Measurements from ENCODE around the gene KHDC1.
"Not testable (repeated sequence)": the region's sequence is repeated elsewhere in the genome, so short reads cannot be mapped to it uniquely, and the experiment has no call there.

KHDC1 gene

GRCh38 chr6:73262671-73263569, at the start of gene KHDC1:
TSS of gene KHDC1 (minus strand) at chr6:73263196. CDS start at chr6:73242517, 20,679 bp downstream.
- DNase-seq (ENCODE audit: low read depth in 2 of 2), result peak; percentile 8 to 55

DNA sequence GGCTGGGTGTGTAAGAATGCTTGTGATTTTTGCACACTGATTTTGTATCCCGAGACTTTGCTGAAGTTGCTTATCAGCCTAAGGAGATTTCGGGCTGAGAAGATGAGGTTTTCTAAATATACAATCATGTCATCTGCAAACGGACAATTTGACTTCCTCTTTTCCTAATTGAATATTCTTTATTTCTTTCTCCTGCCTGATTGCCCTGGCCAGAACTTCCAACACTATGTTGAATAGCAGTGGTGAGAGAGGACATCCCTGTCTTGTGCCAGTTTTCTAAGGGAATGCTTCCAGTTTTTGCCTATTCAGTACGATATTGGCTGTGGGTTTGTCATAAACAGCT, 47.5 kb upstream of the KHDC1 start:
- DNase-seq (ENCODE audit: low read depth in 2 of 2), result not testable (repeated sequence)

- peak; percentile 9 to 50 for DNase-seq (ENCODE audit: low read depth in 2 of 2)
Measured at GRCh38 chr6:73309785-73310502, 46.9 kb upstream of the KHDC1 start.

DNA sequence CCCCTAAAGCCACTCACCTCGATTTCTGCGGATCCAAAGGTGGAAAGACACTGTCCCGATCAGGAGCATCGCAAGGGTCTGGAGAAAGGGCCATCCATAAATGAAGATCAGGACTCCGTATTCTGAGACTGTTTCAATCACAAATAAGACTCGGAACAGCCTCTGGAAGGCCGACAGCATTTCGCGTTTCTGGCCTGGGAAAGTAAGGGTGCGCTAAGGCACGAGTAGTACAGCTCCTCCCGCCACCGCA, 46.5 kb upstream of the KHDC1 start:
- DNase-seq (ENCODE audit: low read depth in 2 of 2), result no peak

- no peak for DNase-seq (ENCODE audit: low read depth in 2 of 2)
Measured at GRCh38 chr6:73308712-73309534, 45.9 kb upstream of the KHDC1 start.

- not testable (repeated sequence) for DNase-seq (ENCODE audit: low read depth in 2 of 2)
Measured at GRCh38 chr6:73303773-73304172, 40.8 kb upstream of the KHDC1 start.

DNA sequence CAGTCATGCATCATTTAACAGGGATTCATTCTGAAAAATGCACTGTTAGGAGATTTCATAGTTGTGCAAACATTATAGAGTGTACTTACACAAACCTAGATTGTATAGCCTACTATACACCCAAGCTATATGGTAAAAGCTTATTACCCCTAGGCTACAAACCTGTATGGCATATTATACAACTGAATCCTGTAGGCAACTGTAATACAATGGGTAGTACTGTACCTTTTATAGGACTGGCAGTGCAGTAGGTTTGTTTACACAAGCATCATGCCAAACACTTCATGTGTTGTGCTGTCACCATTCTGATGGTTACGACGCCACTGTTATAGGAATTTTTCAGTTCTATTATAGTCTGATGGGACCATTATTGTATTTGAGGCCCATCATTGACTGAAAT, 39.3 kb upstream of the KHDC1 start:
- DNase-seq (ENCODE audit: low read depth in 2 of 2), result no peak

- no peak for DNase-seq (ENCODE audit: low read depth in 2 of 2)
Measured at GRCh38 chr6:73299151-73299971, 36.4 kb upstream of the KHDC1 start.

DNA sequence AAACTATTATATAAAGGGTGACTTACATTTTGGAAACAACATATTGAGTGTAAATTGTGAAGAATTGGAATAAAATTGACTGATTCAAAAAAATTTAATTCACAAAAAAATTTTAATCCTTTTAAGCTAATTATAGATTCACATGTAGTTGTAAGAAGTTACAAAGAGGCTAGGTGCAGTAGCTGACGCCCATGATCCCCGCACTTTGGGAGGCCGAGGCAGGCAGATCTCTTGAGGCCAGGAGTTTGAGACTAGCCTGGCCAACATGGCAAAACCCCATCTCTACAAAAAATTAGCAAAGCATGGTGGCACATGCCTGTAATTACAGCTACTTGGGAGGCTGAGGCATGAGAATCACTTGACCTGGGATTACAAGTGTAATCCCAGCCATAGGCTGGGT, 30.3 kb upstream of the KHDC1 start:
- no peak for DNase-seq (ENCODE audit: low read depth in 2 of 2)

DNA sequence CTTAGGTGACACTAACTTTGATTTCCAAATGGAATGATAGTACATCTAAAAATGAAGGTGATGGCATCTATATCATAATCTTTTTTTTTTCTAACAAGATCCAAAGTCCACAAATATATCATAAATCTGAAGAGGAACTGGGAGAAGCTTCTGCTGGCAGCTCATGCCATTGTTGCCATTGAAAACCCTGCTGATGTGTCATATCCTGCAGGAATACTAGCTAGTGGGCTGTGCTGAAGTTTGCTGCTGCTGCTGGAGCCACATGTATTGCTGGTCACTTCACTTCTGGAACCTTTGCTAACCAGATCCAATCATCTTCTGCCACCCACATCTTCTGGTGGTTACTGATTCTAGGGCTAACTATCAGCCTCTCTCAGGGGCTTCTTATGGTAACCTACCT, 27.4 kb upstream of the KHDC1 start:
- no peak for DNase-seq (ENCODE audit: low read depth in 2 of 2)

DNA sequence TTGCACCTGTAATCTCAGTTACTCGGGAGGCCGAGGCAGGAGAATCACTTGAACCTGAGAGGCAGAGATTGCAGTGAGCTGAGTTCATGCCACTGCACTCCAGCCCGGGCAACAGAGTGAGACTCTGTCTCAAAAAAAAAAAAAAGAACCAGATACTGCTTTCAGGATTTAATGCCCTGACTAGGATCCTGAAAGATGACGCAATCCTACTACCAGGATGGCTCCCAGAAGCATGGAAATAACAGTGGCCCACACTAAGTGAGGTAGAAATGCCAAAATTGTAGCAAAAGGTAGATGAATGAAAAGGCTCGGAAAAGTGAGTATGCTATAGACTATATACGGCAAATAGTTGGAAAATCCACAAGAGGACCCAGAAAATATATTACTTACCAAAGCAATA, 23.8 kb upstream of the KHDC1 start:
- no peak for DNase-seq (ENCODE audit: low read depth in 2 of 2)

DNA sequence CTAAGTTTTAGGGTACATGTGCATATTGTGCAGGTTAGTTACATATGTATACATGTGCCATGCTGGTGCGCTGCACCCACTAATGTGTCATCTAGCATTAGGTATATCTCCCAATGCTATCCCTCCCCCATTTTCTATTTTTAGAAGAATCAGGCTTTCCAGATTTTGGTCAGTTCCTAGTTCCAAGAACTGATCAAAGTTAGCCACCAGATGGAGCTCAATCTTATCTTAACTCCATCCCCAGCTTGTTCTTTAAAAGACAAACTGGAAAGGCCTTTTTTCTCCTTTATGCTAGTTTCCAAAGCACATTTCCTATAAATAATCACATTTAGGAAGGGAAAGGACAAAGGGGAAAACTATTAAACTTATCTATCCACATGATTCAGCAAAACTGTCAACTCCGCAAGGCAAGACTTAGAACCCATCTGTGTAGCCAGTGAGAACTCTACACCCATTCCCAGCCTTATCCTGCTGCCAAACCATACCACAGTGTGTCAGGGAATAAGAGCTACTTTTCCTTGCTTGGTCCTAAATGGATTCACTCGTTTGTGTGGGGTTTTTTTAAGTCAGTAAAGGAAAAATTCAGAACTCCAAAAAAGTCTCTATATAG, 22.8 kb upstream of the KHDC1 start:
- DNase-seq (ENCODE audit: low read depth in 2 of 2), result no peak

GRCh38 chr6:73282871-73283270, 19.9 kb upstream of the KHDC1 start:
- no peak for DNase-seq (ENCODE audit: low read depth in 2 of 2)

GRCh38 chr6:73281684-73282083, 18.7 kb upstream of the KHDC1 start:
- not testable (repeated sequence) for DNase-seq (ENCODE audit: low read depth in 2 of 2)

DNA sequence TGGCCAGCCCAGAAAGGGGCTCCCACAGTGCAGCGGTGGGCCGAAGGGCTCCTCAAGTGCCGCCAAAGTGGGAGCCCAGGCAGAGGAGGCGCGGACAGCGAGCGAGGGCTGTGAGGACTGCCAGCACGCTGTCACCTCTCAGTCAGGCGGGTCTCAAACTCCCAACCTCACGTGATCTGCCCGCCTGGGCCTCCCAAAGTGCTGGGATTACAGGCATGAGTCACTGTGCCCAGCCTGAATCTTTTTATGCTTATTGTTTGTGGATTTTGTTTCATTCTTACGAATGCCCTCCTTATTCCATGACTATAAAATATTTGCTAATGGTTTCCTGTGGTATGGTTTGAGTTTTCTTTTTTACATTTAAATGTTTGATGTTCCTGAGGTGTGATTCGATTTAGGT, 6.3 kb upstream of the KHDC1 start:
- not testable (repeated sequence) for DNase-seq (ENCODE audit: low read depth in 2 of 2)

DNA sequence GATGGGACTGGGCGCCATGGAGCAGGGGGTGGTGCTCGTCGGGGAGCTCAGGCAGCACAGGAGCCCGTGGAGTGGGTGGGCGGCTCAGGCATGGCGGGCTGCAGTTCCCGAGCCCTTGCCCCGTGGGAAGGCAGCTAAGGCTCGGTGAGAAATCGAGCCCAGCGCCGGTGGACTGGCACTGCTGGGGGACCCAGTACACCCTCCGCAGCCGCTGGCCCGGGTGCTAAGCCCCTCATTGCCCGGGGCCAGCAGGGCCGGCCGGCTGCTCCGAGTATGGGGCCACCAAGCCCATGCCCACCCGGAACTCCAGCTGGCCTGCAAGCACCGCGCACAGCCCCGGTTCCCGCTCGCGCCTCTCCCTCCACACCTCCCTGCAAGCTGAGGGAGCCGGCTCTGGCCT, 5.9 kb upstream of the KHDC1 start:
- not testable (repeated sequence) for DNase-seq (ENCODE audit: low read depth in 2 of 2)

DNA sequence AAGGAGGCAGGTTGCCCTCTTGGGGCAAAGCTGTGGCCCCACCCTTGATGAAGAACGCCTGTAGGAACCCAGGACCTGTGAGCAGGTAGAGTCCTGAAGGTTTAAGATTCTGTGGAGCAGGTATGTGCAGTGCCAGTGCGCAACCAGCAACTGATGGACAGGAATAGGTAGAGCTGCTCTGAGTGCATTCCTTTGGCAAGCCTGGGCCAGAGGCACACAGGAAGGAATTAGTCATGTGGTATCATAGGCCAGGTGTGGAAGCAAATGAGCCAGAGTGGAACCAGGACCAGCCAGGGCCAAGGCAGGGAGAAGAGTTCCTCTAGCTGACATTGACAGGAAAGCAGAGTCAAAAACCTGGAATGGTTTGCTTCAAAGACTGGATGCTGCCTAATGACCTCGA, 1.4 kb upstream of the KHDC1 start:
- no peak for DNase-seq (ENCODE audit: low read depth in 2 of 2)

GRCh38 chr6:73263570-73263909, 544 bp upstream of the KHDC1 start:
- DNase-seq (ENCODE audit: low read depth in 2 of 2), result no peak

GRCh38 chr6:73258721-73259120, 4.3 kb downstream of the KHDC1 start:
- DNase-seq (ENCODE audit: low read depth in 2 of 2), result no peak

GRCh38 chr6:73254323-73254722, 8.7 kb downstream of the KHDC1 start:
- not testable (repeated sequence) for DNase-seq (ENCODE audit: low read depth in 2 of 2)

DNA sequence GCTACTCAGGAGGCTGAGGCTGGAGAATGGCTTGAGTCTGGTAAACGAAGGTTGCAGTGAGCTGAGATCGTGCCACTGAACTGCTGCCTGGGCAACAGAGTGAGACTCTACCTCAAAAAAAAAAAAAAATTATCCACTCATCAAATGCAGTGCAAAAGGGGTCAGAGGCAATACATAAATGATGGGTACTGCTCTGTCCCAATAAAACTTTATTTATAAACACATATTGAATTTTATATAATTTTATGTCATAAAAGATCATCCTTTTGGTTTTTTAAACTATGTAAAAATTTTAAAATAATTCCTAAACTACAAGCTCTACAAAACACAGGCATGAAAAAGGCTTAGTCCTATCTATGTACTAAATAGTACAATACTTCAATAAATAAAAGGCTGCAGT, 10.3 kb downstream of the KHDC1 start:
- no peak for DNase-seq (ENCODE audit: low read depth in 2 of 2)
